Peyer's patch (tissue), 4 donors: ENCODE data around the gene SPATS2.

Experiments
- POLR2A ChIP-seq, 2 donors: fragments of 450-650 bp; IDR thresholded peaks; one replicate each; pipeline ENCODE4 v1.5.1; 2017; ENCODE audit warnings: antibody characterized with exemption in 2 of 2, mild to moderate bottlenecking in 2 of 2, moderate library complexity in 2 of 2
- TF ChIP-seq, protein P1 (sequence below), 6 experiments: fragments of 450-650 bp in 4 of 6; fragments of 200-600 bp in 2 of 6; sonication (generic) in 1 of 6; IDR thresholded peaks; one replicate each; pipeline ENCODE4 v1.5.1; 2017 to 2019; ENCODE audit warnings: antibody characterized with exemption in 6 of 6, mild to moderate bottlenecking in 3 of 6, moderate library complexity in 1 of 6

GRCh38 chr12:49339464-49339861 lies 27.8 kb upstream of the SPATS2 start:
- no peak for TF ChIP-seq POLR2A (IDR thresholded peaks at IDR 0.05)
- TF ChIP-seq, protein P1, sequence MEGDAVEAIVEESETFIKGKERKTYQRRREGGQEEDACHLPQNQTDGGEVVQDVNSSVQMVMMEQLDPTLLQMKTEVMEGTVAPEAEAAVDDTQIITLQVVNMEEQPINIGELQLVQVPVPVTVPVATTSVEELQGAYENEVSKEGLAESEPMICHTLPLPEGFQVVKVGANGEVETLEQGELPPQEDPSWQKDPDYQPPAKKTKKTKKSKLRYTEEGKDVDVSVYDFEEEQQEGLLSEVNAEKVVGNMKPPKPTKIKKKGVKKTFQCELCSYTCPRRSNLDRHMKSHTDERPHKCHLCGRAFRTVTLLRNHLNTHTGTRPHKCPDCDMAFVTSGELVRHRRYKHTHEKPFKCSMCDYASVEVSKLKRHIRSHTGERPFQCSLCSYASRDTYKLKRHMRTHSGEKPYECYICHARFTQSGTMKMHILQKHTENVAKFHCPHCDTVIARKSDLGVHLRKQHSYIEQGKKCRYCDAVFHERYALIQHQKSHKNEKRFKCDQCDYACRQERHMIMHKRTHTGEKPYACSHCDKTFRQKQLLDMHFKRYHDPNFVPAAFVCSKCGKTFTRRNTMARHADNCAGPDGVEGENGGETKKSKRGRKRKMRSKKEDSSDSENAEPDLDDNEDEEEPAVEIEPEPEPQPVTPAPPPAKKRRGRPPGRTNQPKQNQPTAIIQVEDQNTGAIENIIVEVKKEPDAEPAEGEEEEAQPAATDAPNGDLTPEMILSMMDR (IDR thresholded peaks at IDR 0.05), result no peak
